HCT116 (cell line): Measurements from ENCODE around the gene MFAP2. TPM values are rescaled to one million over a fixed set of nuclear protein-coding genes. Genes with fewer than 3 reads are reported as not detected.

Source experiments
- ATAC-seq: fragments of 200-7000 bp; cut with Tn5 transposase; 2 replicates; pipeline ENCODE4 v1.9.1; 2020; ENCODE audit warnings: mild to moderate bottlenecking, moderate library complexity
- BruUV-seq: library from RNA; stranded (reverse); fragments of 400-500 nt; replicated peaks from 2 replicates; lab custom pipeline; 2021; lab: Mats Ljungman, UMichigan
- CTCF ChIA-PET: fragments of 300-600 bp; sonication (Branson Sonifier 250); formaldehyde crosslinking; loops from one replicate; lab custom pipeline; 2021; ENCODE audit warnings: antibody characterized with exemption; lab: Charles Lee
- POLR2A ChIA-PET: fragments of 300-600, 350-600 bp; sonication (Branson Sonifier 250); formaldehyde crosslinking; loops from one replicate; lab custom pipeline; 2021; ENCODE audit warnings: antibody characterized with exemption; lab: Charles Lee
- RAD21 ChIA-PET, 2 experiments: fragments of 300-600 bp; sonication (Branson Sonifier 250); formaldehyde crosslinking; loops; one replicate each; lab custom pipeline; 2023; ENCODE audit warnings: low total read pairs in 2 of 2; ENCODE audit not compliant: uncharacterized antibody in 2 of 2, unreplicated experiment in 2 of 2, low non-redundant PET in 1 of 2; lab: Charles Lee
- DNase-seq: peaks from one replicate; pipeline ENCODE4 v3.0.0-alpha.2; 2010; ENCODE audit warnings: low read depth, low spot score
- H2AFZ ChIP-seq: fragments of 200-600 bp; shearing (Covaris generic), sonication (generic); 2 replicates; pipeline ENCODE4 v1.6.1; 2017; ENCODE audit warnings: low read depth, mixed run types, mixed read lengths, antibody characterized with exemption, low read length; ENCODE audit not compliant: poor library complexity, severe bottlenecking
- H3K27ac ChIP-seq: 2 replicates; pipeline ENCODE4 v1.5.1; 2012; ENCODE audit warnings: low read depth, low read length
- H3K27me3 ChIP-seq: fragments of 200-600 bp; sonication (generic); 2 replicates; pipeline ENCODE4 v1.6.1; 2016; ENCODE audit warnings: mixed run types, low read length, mixed read lengths; ENCODE audit not compliant: insufficient read depth
- H3K36me3 ChIP-seq, 2 experiments: fragments of 200-500 bp in 1 of 2; fragments of 200-600 bp in 1 of 2; sonication (Bioruptor generic) in 1 of 2; sonication (generic) in 1 of 2; 2 replicates each; pipeline versions ENCODE4 v1.5.1 to v1.6.1; 2014 to 2016; ENCODE audit warnings: low read length in 2 of 2, inconsistent platforms in 1 of 2, mixed read lengths in 1 of 2, mixed run types in 1 of 2; ENCODE audit not compliant: insufficient read depth in 2 of 2, control insufficient read depth in 1 of 2
- H3K4me1 ChIP-seq, 2 experiments: fragments of 200-600 bp in 1 of 2; sonication (generic) in 1 of 2; 2 replicates each; pipeline versions ENCODE4 v1.5.1 to v1.6.1; 2012 to 2017; ENCODE audit warnings: low read length in 2 of 2, inconsistent platforms in 1 of 2, mild to moderate bottlenecking in 1 of 2, mixed read lengths in 1 of 2, mixed run types in 1 of 2, moderate library complexity in 1 of 2; ENCODE audit not compliant: insufficient read depth in 2 of 2, control insufficient read depth in 1 of 2
- H3K4me2 ChIP-seq: fragments of 200-600 bp; sonication (generic); 2 replicates; pipeline ENCODE4 v1.6.1; 2017; ENCODE audit warnings: mixed run types, low read length, mixed read lengths
- H3K4me3 ChIP-seq, 2 experiments: fragments of 200-600 bp in 1 of 2; sonication (generic) in 1 of 2; replicated peaks in 1 of 2; 2 replicates each; pipeline ENCODE4 v1.5.1; 2011 to 2016; ENCODE audit warnings: low read length in 2 of 2, control low read depth in 1 of 2, low read depth in 1 of 2, mild to moderate bottlenecking in 1 of 2, mixed read lengths in 1 of 2, mixed run types in 1 of 2
- H3K79me2 ChIP-seq: fragments of 200-600 bp; sonication (generic); 2 replicates; pipeline ENCODE4 v1.6.1; 2017; ENCODE audit warnings: mild to moderate bottlenecking, mixed run types, low read length, moderate library complexity, mixed read lengths; ENCODE audit not compliant: insufficient read depth
- H3K9ac ChIP-seq: fragments of 200-600 bp; sonication (generic); 2 replicates; pipeline ENCODE4 v1.6.1; 2016; ENCODE audit warnings: low read length, mixed read lengths
- H3K9me2 ChIP-seq: fragments of 200-600 bp; sonication (generic), shearing (Covaris generic); 2 replicates; pipeline ENCODE4 v1.6.1; 2017; ENCODE audit warnings: mixed run types, mild to moderate bottlenecking, moderate library complexity; ENCODE audit not compliant: insufficient read depth
- H3K9me3 ChIP-seq, 2 experiments: fragments of 200-500 bp in 1 of 2; fragments of 200-600 bp in 1 of 2; sonication (Bioruptor generic) in 1 of 2; sonication (generic) in 1 of 2; 2 replicates each; pipeline ENCODE4 v1.6.1; 2014 to 2017; ENCODE audit warnings: low read length in 2 of 2, mixed read lengths in 2 of 2, inconsistent platforms in 1 of 2, low read depth in 1 of 2, mild to moderate bottlenecking in 1 of 2, mixed run types in 1 of 2, moderate library complexity in 1 of 2; ENCODE audit not compliant: control insufficient read depth in 1 of 2, insufficient read depth in 1 of 2
- H4K20me1 ChIP-seq: fragments of 200-600 bp; sonication (generic), shearing (Covaris generic); 2 replicates; pipeline ENCODE4 v1.6.1; 2017; ENCODE audit warnings: mixed run types, mild to moderate bottlenecking, moderate library complexity; ENCODE audit not compliant: insufficient read depth
- CEBPB ChIP-seq: IDR thresholded peaks from 2 replicates; pipeline ENCODE4 v1.6.1; 2012; ENCODE audit warnings: low read depth
- CTCF ChIP-seq, 3 experiments: fragments of 200-600 bp in 1 of 3; sonication (generic) in 1 of 3; IDR thresholded peaks in 2 of 3; conservative IDR thresholded peaks in 1 of 3; 2 replicates each; pipeline ENCODE4 v1.5.1; 2012 to 2017; ENCODE audit warnings: low read depth in 2 of 3, low read length in 2 of 3, antibody characterized with exemption in 1 of 3, borderline replicate concordance in 1 of 3, control low read depth in 1 of 3, mild to moderate bottlenecking in 1 of 3, mixed read lengths in 1 of 3, mixed run types in 1 of 3, moderate library complexity in 1 of 3; ENCODE audit not compliant: insufficient read depth in 1 of 3
- EGR1 ChIP-seq: IDR thresholded peaks from 2 replicates; pipeline ENCODE4 v1.6.1; 2012; ENCODE audit warnings: low read depth
- EZH2phosphoT487 ChIP-seq: fragments of 200-600 bp; IDR thresholded peaks from 2 replicates; pipeline ENCODE4 v1.6.1; 2018; ENCODE audit warnings: antibody characterized with exemption, borderline replicate concordance
- FOSL1 ChIP-seq: IDR thresholded peaks from 2 replicates; pipeline ENCODE4 v1.6.1; 2012; ENCODE audit warnings: low read depth
- JUND ChIP-seq: IDR thresholded peaks from 2 replicates; pipeline ENCODE4 v1.6.1; 2012
- MAX ChIP-seq: IDR thresholded peaks from 2 replicates; pipeline ENCODE4 v1.6.1; 2012
- SIN3A ChIP-seq: IDR thresholded peaks from 2 replicates; pipeline ENCODE4 v1.6.1; 2012; ENCODE audit warnings: low read depth
- SP1 ChIP-seq: IDR thresholded peaks from 2 replicates; pipeline ENCODE4 v1.6.1; 2012; ENCODE audit warnings: low read depth
- TCF7L2 ChIP-seq: IDR thresholded peaks from 2 replicates; pipeline ENCODE4 v1.7.0; 2011; ENCODE audit warnings: borderline replicate concordance, inconsistent platforms; ENCODE audit not compliant: insufficient read depth, insufficient read length; ENCODE audit errors: extremely low read depth
- YY1 ChIP-seq: IDR thresholded peaks from 2 replicates; pipeline ENCODE4 v1.6.1; 2011; ENCODE audit warnings: low read length, low read depth, moderate library complexity, mild to moderate bottlenecking; ENCODE audit not compliant: insufficient replicate concordance; ENCODE audit errors: extremely low read depth
- ZBTB33 ChIP-seq: IDR thresholded peaks from 2 replicates; pipeline ENCODE4 v1.6.1; 2011; ENCODE audit warnings: mild to moderate bottlenecking, low read length, moderate library complexity; ENCODE audit not compliant: insufficient replicate concordance; ENCODE audit errors: extremely low read depth
- ZFX ChIP-seq: fragments of 450-650 bp; IDR thresholded peaks from 2 replicates; pipeline ENCODE4 v1.6.1; 2017
- ZNF274 ChIP-seq: fragments of 200-500 bp; sonication (Bioruptor generic); IDR thresholded peaks from 2 replicates; pipeline ENCODE4 v1.6.1; 2014; ENCODE audit warnings: mild to moderate bottlenecking, low read depth, low read length, inconsistent platforms
- intact Hi-C: fragments of 100-400 bp; cut with micrococcal nuclease; formaldehyde crosslinking; loops from 2 replicates; pipeline ENCODE4 v1.10.0; 2022
- total RNA-seq: library from RNA; stranded (reverse); gene quantifications from one replicate; pipeline ENCODE4 v1.2.1, GENCODE V29; 2021; ENCODE audit not compliant: unreplicated experiment

Gene MFAP2
- total RNA-seq, 1 experiment from 2014 or later: 63.1 TPM

GRCh38 chr1:16984717-16985116, 4.3 kb upstream of the MFAP2 start:
- ChIA-PET CTCF (interaction anchor here (1.5 to 2.3 kb wide), 3 partner anchors 15 to 23 kb away, joined by 3 to 5 read pairs (median 3); no protein-coding TSS in a partner anchor), POLR2A (no interaction called here)

More at GRCh38 chr1:16984717-16985116, 4.3 kb upstream of the MFAP2 start:
- Histone ChIP-seq H3K36me3 (peaks cover 0 to 3% of the 10 kb centered on the region in 2 experiments; a peak in 1 of 4 replicates), H3K9ac (no peak overlapping the region), H3K4me3 (no peak overlapping the region), H3K9me2 (no peaks in the 10 kb centered on the region)
- RAD21 ChIA-PET: no interaction called here
- TF ChIP-seq TCF7L2 (no peak), MAX (no peak), EGR1 (no peak), EZH2phosphoT487 (no peak), ZFX (no peak), CEBPB (no peak), CTCF (IDR thresholded peaks at IDR 0.05 in 2 of 3, conservative IDR thresholded peaks at IDR 0.05 in 1 of 3; ENCODE audit: borderline replicate concordance in 1 of 3, insufficient read depth in 1 of 3, low read depth in 2 of 3, low read length in 2 of 3) (no peak), YY1 (no peak), ZNF274 (no peak), SIN3A (no peak), ZBTB33 (no peak), FOSL1 (no peak), JUND (no peak), SP1 (no peak)
- TF ChIP-seq, all 23 proteins: peak for 0
- H3K9me3 ChIP-seq: no peaks in the 10 kb centered on the region
- peak overlapping the region; percentile 10; the same call in 1 of the 2 replicates for H3K27ac ChIP-seq
- H3K4me1 ChIP-seq: peaks cover 9 to 31% of the 10 kb centered on the region in 2 experiments; a peak in 3 of 4 replicates
- H3K4me2 ChIP-seq: no peak overlapping the region
- H3K79me2 ChIP-seq: peaks cover 3% of the 10 kb centered on the region; the same call in 1 of the 2 replicates
- H4K20me1 ChIP-seq: no peaks in the 10 kb centered on the region
- BruUV-seq: no TSS peak
- DNase-seq (no peak), ATAC-seq (no peak)
- intact Hi-C loops: no loop called here
- no peaks in the 10 kb centered on the region for H3K27me3 ChIP-seq
- H2AFZ ChIP-seq: no peak overlapping the region
